Measurements from ENCODE around the gene C17orf50. TPM values are rescaled to one million over a fixed set of nuclear protein-coding genes. Genes with fewer than 3 reads are reported as not detected.

Gene C17orf50
- polyA plus RNA-seq, 2 of the 4 experiments (the other 2 are of a cell fraction) = 0.19 to 0.22 TPM

DNA sequence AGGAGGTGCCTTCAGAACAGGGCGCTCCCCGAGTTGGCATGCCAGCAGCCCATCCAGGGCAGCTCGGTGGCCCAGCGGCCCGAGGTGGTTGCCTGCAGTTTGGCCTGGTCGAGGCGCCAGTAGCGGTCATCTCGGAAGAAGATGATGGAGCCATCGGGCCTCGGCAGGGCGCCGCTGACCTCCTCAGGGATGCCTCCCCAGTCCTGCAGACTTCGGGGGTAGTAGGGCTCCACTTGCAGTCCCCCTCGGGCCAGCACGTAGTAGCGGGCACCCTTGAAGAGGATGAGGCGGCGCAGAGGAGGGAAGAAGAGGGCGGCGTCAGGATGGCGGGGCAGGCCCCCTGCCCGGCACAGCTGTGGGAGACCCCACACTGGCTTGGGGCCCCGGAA lies 5.8 kb downstream of the C17orf50 start:
- POLR2A ChIA-PET = interaction anchor here (0.5 to 5.8 kb wide), 3 partner anchors 37 to 43 kb away, joined by 3 to 156 read pairs (median 6); partner anchors contain the start of gene TAF15
- FAIRE-seq = no peak
- no peak for ATAC-seq

DNA sequence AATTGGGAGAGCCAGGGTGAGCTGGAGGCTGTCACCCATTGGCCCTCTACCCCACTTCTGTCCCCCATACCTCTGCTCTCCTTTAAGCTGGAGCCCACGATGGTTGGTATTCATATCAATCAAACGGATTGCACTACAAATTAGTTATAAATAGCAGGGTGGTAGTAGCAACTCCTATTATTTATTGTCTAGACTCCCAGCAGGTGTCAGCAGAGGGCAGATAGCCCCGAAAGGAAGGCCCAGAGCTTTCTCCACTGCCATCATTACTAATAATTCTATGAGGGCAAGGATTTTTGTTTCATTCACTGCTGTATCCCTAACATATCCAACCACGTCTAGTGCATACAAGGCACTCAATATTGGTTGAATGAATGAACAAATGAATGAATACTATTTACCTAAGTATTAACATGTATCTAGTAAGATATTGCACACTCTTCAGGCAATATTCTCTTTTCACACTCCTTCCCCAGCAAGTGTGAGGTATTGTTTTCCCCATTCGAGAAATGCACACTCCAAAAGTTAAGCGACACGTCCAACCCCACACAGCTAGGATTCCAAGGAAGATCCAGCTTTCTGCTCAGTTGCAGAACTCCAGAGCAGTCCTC lies 6.3 kb downstream of the C17orf50 start:
- no peak overlapping the region for H3K4me2 ChIP-seq
- no peak overlapping the region for H3K4me3 ChIP-seq
- TF ChIP-seq, protein P1, sequence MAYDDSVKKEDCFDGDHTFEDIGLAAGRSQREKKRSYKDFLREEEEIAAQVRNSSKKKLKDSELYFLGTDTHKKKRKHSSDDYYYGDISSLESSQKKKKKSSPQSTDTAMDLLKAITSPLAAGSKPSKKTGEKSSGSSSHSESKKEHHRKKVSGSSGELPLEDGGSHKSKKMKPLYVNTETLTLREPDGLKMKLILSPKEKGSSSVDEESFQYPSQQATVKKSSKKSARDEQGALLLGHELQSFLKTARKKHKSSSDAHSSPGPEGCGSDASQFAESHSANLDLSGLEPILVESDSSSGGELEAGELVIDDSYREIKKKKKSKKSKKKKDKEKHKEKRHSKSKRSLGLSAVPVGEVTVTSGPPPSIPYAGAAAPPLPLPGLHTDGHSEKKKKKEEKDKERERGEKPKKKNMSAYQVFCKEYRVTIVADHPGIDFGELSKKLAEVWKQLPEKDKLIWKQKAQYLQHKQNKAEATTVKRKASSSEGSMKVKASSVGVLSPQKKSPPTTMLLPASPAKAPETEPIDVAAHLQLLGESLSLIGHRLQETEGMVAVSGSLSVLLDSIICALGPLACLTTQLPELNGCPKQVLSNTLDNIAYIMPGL (CRISPR knock-in tag; IDR thresholded peaks at IDR 0.05; ENCODE audit: borderline replicate concordance) = no peak
- TF ChIP-seq TFCP2L1 (CRISPR knock-in tag; IDR thresholded peaks at IDR 0.05) (no peak), ZSCAN20 (CRISPR knock-in tag; IDR thresholded peaks at IDR 0.05) (no peak), RNF2 (IDR thresholded peaks at IDR 0.05; ENCODE audit: borderline replicate concordance, low read depth) (no peak), GATA3 (IDR thresholded peaks at IDR 0.05; ENCODE audit: borderline replicate concordance) (no peak), SMC3 (IDR thresholded peaks at IDR 0.05) (peak; percentile 96), RAD21 (conservative IDR thresholded peaks at IDR 0.05 in 1 of 2, IDR thresholded peaks at IDR 0.05 in 1 of 2) (peak; percentile 91 to 93), HOXB13 (CRISPR knock-in tag; IDR thresholded peaks at IDR 0.05; ENCODE audit: low read depth) (no peak), POLR2AphosphoS2 (conservative IDR thresholded peaks at IDR 0.05; ENCODE audit: low read length) (no peak), EP300 (IDR thresholded peaks at IDR 0.05) (no peak)
- TF ChIP-seq, protein P2, sequence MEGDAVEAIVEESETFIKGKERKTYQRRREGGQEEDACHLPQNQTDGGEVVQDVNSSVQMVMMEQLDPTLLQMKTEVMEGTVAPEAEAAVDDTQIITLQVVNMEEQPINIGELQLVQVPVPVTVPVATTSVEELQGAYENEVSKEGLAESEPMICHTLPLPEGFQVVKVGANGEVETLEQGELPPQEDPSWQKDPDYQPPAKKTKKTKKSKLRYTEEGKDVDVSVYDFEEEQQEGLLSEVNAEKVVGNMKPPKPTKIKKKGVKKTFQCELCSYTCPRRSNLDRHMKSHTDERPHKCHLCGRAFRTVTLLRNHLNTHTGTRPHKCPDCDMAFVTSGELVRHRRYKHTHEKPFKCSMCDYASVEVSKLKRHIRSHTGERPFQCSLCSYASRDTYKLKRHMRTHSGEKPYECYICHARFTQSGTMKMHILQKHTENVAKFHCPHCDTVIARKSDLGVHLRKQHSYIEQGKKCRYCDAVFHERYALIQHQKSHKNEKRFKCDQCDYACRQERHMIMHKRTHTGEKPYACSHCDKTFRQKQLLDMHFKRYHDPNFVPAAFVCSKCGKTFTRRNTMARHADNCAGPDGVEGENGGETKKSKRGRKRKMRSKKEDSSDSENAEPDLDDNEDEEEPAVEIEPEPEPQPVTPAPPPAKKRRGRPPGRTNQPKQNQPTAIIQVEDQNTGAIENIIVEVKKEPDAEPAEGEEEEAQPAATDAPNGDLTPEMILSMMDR (IDR thresholded peaks at IDR 0.05) = peak; percentile 93
- CTCF ChIA-PET = interaction anchor here (0.8 to 43.9 kb wide), 12 partner anchors 6 to 163 kb away, joined by 3 to 2039 read pairs (median 6); partner anchors contain the start of genes C17orf50, GAS2L2, MMP28 and RASL10B
- no peaks in the 10 kb centered on the region for H3K4me1 ChIP-seq
- DNase-seq (ENCODE audit: low read depth in 1 of 2, low spot score in 1 of 2) (peak; percentile 58 to 85), FAIRE-seq (no peak), ATAC-seq (no peak)
- no peak overlapping the region for H3K27ac ChIP-seq
- POLR2A ChIA-PET = interaction anchor here (0.5 to 5.8 kb wide), 3 partner anchors 37 to 42 kb away, joined by 3 to 156 read pairs (median 6); partner anchors contain the start of gene TAF15
- no peaks in the 10 kb centered on the region for H3K9me3 ChIP-seq
- WGBS (ENCODE audit: missing lambda C conversion rate) = 5% methylated on average over 7 of the region's 7 CpGs

More for the DNA sequence above, 5.8 kb downstream of the C17orf50 start:
- 60% methylated on average over 23 of the region's 24 CpGs for WGBS (ENCODE audit: missing lambda C conversion rate)
- Histone ChIP-seq H3K4me3 (no peak overlapping the region), H3K27ac (no peak overlapping the region), H3K9me3 (no peaks in the 10 kb centered on the region), H3K4me1 (no peaks in the 10 kb centered on the region), H3K4me2 (no peak overlapping the region)
- TF ChIP-seq MAFK (IDR thresholded peaks at IDR 0.05; ENCODE audit: partially characterized antibody) (no peak), TFCP2L1 (CRISPR knock-in tag; IDR thresholded peaks at IDR 0.05) (no peak), MYC (IDR thresholded peaks at IDR 0.05; ENCODE audit: borderline replicate concordance, low read length) (no peak), EP300 (IDR thresholded peaks at IDR 0.05) (no peak), POLR2A (IDR thresholded peaks at IDR 0.05; ENCODE audit: low read length) (no peak), RARB (CRISPR knock-in tag; IDR thresholded peaks at IDR 0.05) (no peak), JUN (IDR thresholded peaks at IDR 0.05) (no peak), KDM1A (IDR thresholded peaks at IDR 0.05; ENCODE audit: low read depth) (no peak), RFX5 (IDR thresholded peaks at IDR 0.05) (no peak), RAD21 (conservative IDR thresholded peaks at IDR 0.05 in 1 of 2, IDR thresholded peaks at IDR 0.05 in 1 of 2) (no peak), CBX8 (IDR thresholded peaks at IDR 0.05) (no peak), SREBF2 (IDR thresholded peaks at IDR 0.05) (no peak), JUNB (IDR thresholded peaks at IDR 0.05) (no peak), RNF2 (IDR thresholded peaks at IDR 0.05; ENCODE audit: borderline replicate concordance, low read depth) (no peak)
- TF ChIP-seq, protein P3, sequence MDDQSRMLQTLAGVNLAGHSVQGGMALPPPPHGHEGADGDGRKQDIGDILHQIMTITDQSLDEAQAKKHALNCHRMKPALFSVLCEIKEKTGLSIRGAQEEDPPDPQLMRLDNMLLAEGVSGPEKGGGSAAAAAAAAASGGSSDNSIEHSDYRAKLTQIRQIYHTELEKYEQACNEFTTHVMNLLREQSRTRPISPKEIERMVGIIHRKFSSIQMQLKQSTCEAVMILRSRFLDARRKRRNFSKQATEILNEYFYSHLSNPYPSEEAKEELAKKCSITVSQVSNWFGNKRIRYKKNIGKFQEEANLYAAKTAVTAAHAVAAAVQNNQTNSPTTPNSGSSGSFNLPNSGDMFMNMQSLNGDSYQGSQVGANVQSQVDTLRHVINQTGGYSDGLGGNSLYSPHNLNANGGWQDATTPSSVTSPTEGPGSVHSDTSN (IDR thresholded peaks at IDR 0.05) = no peak
- TF ChIP-seq, protein P2 (IDR thresholded peaks at IDR 0.05) = no peak
- TF ChIP-seq, protein P4, sequence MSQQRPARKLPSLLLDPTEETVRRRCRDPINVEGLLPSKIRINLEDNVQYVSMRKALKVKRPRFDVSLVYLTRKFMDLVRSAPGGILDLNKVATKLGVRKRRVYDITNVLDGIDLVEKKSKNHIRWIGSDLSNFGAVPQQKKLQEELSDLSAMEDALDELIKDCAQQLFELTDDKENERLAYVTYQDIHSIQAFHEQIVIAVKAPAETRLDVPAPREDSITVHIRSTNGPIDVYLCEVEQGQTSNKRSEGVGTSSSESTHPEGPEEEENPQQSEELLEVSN (IDR thresholded peaks at IDR 0.05; ENCODE audit: borderline replicate concordance, low read depth) = no peak
- CTCF ChIA-PET = interaction anchor here (0.8 to 43.9 kb wide), 12 partner anchors 6 to 163 kb away, joined by 3 to 2039 read pairs (median 6); partner anchors contain the start of genes C17orf50, GAS2L2, MMP28 and RASL10B
- no peak for DNase-seq (ENCODE audit: low read depth in 1 of 2, low spot score in 1 of 2)

Measured in A549 (cell line).